ENCODE measurements around the gene MVD. TPM values are rescaled to one million over a fixed set of nuclear protein-coding genes. Genes with fewer than 3 reads are reported as not detected.
A peak's percentile ranks its signal among the peaks of the same experiment; 100 is the strongest.

Gene MVD
- total and polyA plus RNA-seq, 4 experiments from 2014 or later = 15.6 to 57.0 (median 35.9) TPM

DNA sequence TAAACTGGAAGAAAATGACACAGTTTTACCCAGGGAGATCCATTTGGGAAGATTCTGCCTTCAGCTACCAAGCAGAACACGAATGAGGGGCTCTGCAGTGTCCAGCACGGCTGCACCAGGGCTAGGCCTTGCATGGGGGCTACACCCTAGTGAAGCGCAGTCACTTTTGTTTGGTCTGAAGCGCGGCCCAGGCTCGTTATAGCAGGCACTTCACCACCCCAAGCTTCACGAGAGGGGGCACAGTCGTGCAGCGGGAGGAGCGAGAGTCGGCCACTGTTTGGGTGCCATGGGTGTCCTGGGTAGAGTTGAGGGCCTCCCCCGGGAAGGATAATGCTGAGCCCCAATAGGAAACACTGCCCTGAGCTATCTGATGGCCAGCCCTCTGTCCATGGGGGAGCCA is 46.2 kb downstream of the MVD start:
- Histone ChIP-seq H3K27me3 (ENCODE audit: insufficient read depth, low read length) (no peaks in the 10 kb centered on the region), H3K27ac (ENCODE audit: low read depth, low read length) (no peak overlapping the region), H3K9me3 (ENCODE audit: control insufficient read depth in 1 of 2, low read length in 2 of 2) (no peaks in the 10 kb centered on the region), H3K4me3 (ENCODE audit: low read length in 2 of 2) (no peak overlapping the region), H3K36me3 (ENCODE audit: insufficient read depth, low read length) (peaks cover 28% of the 10 kb centered on the region), H3K4me1 (ENCODE audit: insufficient read depth, low read length) (peaks cover 39% of the 10 kb centered on the region)
- Mint-ChIP-seq H3K27me3 (peaks cover 0 to 1% of the 10 kb centered on the region in 2 donors), H3K4me1 (peaks cover 21 to 55% (median 35%) of the 10 kb centered on the region in 4 donors), H3K4me3 (no peak overlapping the region), H3K27ac (peak overlapping the region; percentile 69 to 100 (median 99)), H3K9me3 (peaks cover 0 to 2% (median 0%) of the 10 kb centered on the region in 8 donors), H3K36me3 (peaks cover 14 to 56% of the 10 kb centered on the region in 2 donors)
- intact Hi-C loops (cut with micrococcal nuclease) = no loop called here
- ChIA-PET POLR2A (ENCODE audit: partially characterized antibody) (interaction anchor here (4.7 kb wide), 1 partner anchor 24 kb away, joined by 34 read pairs; the partner anchor contains the start of gene IL17C), CTCF (ENCODE audit: partially characterized antibody) (interaction anchor here (0.9 to 1.1 kb wide), 2 partner anchors 13 to 34 kb away, joined by 3 read pairs; no protein-coding TSS in a partner anchor)
- no peak for DNase-seq

DNA sequence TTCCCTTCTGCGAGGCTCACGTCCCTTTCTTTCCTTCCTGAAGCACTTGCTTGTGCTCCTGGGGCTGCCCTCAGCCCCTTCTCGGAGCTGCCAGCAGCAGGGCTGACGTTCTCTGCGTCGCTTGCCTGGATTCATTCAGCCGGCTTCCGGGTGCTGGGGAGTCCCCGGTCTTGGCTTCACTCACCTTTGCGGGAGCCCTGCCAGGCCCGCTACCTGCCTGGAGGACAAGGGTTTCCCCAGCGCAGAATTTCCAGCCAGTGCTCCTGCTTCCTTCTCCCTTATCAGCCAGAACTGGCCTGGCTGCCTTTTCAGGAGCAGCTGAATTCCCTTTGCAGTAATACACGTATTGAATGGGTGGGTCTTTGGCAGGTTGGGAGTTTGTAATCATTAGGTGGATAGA is 46.6 kb downstream of the MVD start:
- peaks cover 13 to 57% of the 10 kb centered on the region in 2 donors for H3K36me3 Mint-ChIP-seq
- ChIA-PET CTCF (ENCODE audit: partially characterized antibody) (no interaction called here), POLR2A (ENCODE audit: partially characterized antibody) (interaction anchor here (4.7 kb wide), 1 partner anchor 24 kb away, joined by 34 read pairs; the partner anchor contains the start of gene IL17C)
- Histone ChIP-seq H3K27me3 (ENCODE audit: insufficient read depth, low read length) (no peaks in the 10 kb centered on the region), H3K4me3 (ENCODE audit: low read length in 2 of 2) (no peak overlapping the region), H3K36me3 (ENCODE audit: insufficient read depth, low read length) (peaks cover 29% of the 10 kb centered on the region), H3K27ac (ENCODE audit: low read depth, low read length) (no peak overlapping the region), H3K4me1 (ENCODE audit: insufficient read depth, low read length) (peaks cover 36% of the 10 kb centered on the region), H3K9me3 (ENCODE audit: control insufficient read depth in 1 of 2, low read length in 2 of 2) (no peaks in the 10 kb centered on the region)
- peak overlapping the region; percentile 68 to 100 (median 99) for H3K27ac Mint-ChIP-seq
- H3K4me3 Mint-ChIP-seq = no peak overlapping the region
- intact Hi-C loops (cut with micrococcal nuclease) = no loop called here
- DNase-seq = no peak
- peaks cover 21 to 53% (median 35%) of the 10 kb centered on the region in 4 donors for H3K4me1 Mint-ChIP-seq
- H3K27me3 Mint-ChIP-seq = peaks cover 0 to 1% of the 10 kb centered on the region in 2 donors
- H3K9me3 Mint-ChIP-seq = peaks cover 0 to 2% (median 0%) of the 10 kb centered on the region in 8 donors

DNA sequence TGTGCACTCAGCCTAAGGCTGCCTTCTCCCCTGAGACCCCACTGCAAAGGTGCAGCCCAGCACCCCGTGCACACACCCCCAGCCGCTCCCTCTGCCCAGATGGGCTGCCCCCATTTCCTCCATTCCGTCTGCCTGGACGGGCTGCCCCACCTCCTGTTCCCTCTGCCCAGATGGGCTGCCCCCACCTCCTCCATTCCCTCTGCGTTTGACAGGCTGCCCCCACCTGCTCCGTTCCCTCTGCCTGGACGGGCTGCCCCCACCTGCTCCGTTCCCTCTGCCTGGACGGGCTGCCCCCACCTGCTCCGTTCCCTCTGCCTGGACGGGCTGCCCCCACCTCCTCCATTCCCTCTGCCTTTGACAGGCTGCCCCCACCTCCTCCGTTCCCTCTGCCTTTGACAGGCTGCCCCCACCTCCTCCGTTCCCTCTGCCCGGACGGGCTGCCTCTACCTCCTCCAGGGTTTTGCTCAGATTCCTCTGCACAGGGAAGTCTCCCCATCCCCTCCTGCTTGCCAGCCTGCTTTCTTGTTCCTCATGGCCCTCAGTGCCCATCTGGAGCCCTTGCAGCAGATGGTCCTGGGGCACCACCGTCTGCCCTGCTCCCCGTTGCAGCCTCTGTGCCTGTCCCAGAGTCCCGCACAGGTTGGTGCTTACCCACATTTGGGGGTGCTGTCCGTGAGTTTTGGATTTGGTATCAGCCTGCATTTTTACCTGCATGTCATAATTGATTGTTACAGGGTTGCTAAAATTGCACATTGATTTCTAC is 47.9 kb downstream of the MVD start:
- DNase-seq = no peak
- Mint-ChIP-seq H3K27ac (peak overlapping the region; percentile 36 to 90 (median 69)), H3K4me1 (peaks cover 16 to 43% (median 28%) of the 10 kb centered on the region in 4 donors), H3K9me3 (peaks cover 0 to 1% (median 0%) of the 10 kb centered on the region in 8 donors), H3K27me3 (peaks cover 0 to under 1% of the 10 kb centered on the region in 2 donors), H3K4me3 (peak overlapping the region in 1 of 8 donors; percentile 68), H3K36me3 (peaks cover 18 to 61% of the 10 kb centered on the region in 2 donors)
- H3K4me3 ChIP-seq (ENCODE audit: low read length in 2 of 2) = no peak overlapping the region
- H3K27ac ChIP-seq (ENCODE audit: low read depth, low read length) = no peak overlapping the region
- ChIA-PET POLR2A (ENCODE audit: partially characterized antibody) (no interaction called here), CTCF (ENCODE audit: partially characterized antibody) (no interaction called here)
- intact Hi-C loops (cut with micrococcal nuclease) = no loop called here
- H3K27me3 ChIP-seq (ENCODE audit: insufficient read depth, low read length) = no peaks in the 10 kb centered on the region
- H3K9me3 ChIP-seq (ENCODE audit: control insufficient read depth in 1 of 2, low read length in 2 of 2) = no peaks in the 10 kb centered on the region
- peaks cover 41% of the 10 kb centered on the region for H3K36me3 ChIP-seq (ENCODE audit: insufficient read depth, low read length)
- peaks cover 24% of the 10 kb centered on the region for H3K4me1 ChIP-seq (ENCODE audit: insufficient read depth, low read length)

DNA sequence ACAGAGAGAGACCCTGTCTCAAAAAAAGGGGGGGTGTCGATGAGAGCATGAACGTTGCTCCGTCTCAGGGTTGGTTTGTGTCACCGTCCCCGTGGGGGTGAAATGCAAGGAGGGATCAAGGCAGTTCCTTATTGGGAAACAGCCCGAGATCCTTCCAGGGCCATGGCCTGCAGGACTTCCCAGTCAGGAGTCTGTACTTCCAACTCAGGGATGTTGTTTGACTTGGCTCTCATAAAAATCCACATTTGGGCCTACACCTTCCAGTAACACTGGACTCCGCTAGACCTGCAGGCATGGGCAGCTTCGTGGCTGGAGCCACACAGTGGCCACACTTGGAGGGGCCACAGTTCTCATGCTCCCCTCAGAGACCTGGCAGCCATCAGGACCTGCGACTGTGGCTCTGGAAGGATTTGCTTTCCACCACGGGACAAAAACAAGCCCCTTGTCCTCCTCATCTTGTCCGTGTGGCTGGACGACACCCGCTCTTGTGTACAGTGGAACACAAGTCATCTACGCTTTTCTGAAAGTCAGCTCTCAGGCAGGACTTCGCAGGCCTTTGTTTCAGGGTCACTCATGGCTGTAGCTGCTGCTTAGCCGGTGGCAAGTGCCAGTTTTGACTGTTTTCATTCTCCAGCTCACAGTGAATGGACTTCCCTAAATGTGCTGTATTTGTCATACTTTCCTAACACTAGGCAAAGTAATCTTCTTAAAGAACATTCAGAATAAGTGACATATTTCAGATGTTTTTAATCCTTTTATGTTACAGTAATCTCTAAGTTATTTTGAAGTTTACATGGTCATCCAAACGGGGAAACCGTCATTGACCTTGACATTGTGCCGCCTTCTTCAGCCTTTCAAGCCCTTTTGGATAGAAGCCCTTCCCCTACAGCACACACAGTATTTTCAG is 48.7 kb downstream of the MVD start:
- intact Hi-C loops (cut with micrococcal nuclease) = no loop called here
- H3K27me3 ChIP-seq (ENCODE audit: insufficient read depth, low read length) = no peaks in the 10 kb centered on the region
- no peaks in the 10 kb centered on the region for H3K27me3 Mint-ChIP-seq
- ChIA-PET CTCF (ENCODE audit: partially characterized antibody) (no interaction called here), POLR2A (ENCODE audit: partially characterized antibody) (no interaction called here)
- no peaks in the 10 kb centered on the region for H3K9me3 ChIP-seq (ENCODE audit: control insufficient read depth in 1 of 2, low read length in 2 of 2)
- H3K4me1 ChIP-seq (ENCODE audit: insufficient read depth, low read length) = peaks cover 16% of the 10 kb centered on the region
- peaks cover 10 to 35% (median 21%) of the 10 kb centered on the region in 4 donors for H3K4me1 Mint-ChIP-seq
- H3K27ac ChIP-seq (ENCODE audit: low read depth, low read length) = no peak overlapping the region
- DNase-seq = no peak
- peaks cover 16 to 60% of the 10 kb centered on the region in 2 donors for H3K36me3 Mint-ChIP-seq
- H3K4me3 Mint-ChIP-seq = no peak overlapping the region
- H3K9me3 Mint-ChIP-seq = no peaks in the 10 kb centered on the region
- peaks cover 49% of the 10 kb centered on the region for H3K36me3 ChIP-seq (ENCODE audit: insufficient read depth, low read length)
- H3K27ac Mint-ChIP-seq = peak overlapping the region in 6 of 7 donors; percentile 21 to 85 (median 70)
- H3K4me3 ChIP-seq (ENCODE audit: low read length in 2 of 2) = no peak overlapping the region

DNA sequence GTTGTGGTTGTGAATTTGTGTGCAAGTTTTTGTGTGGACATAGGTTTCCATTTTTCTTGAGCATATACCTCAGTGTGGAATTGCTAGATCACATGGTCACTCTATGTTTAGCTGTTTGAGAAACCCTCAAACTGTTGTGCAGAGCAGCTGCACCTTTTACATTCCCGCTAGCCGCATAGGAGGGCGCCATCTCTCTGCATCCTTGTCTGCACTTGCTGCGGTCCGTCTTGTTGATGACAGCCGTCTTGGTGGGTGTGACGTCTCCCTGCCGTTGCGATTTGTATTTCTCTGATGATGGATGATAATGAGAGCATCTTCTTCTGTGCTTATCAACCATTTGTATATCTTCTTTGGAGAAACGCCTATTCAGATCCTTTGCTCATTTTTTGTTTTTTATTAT is 49.6 kb downstream of the MVD start:
- intact Hi-C loops (cut with micrococcal nuclease) = no loop called here
- peaks cover 7 to 30% (median 15%) of the 10 kb centered on the region in 4 donors for H3K4me1 Mint-ChIP-seq
- peaks cover 0 to 2% (median 0%) of the 10 kb centered on the region in 8 donors for H3K9me3 Mint-ChIP-seq
- ChIA-PET POLR2A (ENCODE audit: partially characterized antibody) (no interaction called here), CTCF (ENCODE audit: partially characterized antibody) (no interaction called here)
- DNase-seq = no peak
- H3K36me3 Mint-ChIP-seq = peaks cover 20 to 66% of the 10 kb centered on the region in 2 donors
- peaks cover 52% of the 10 kb centered on the region for H3K36me3 ChIP-seq (ENCODE audit: insufficient read depth, low read length)
- no peak overlapping the region for H3K27ac ChIP-seq (ENCODE audit: low read depth, low read length)
- H3K27me3 Mint-ChIP-seq = no peaks in the 10 kb centered on the region
- peaks cover 7% of the 10 kb centered on the region for H3K4me1 ChIP-seq (ENCODE audit: insufficient read depth, low read length)
- no peak overlapping the region for H3K4me3 ChIP-seq (ENCODE audit: low read length in 2 of 2)
- no peaks in the 10 kb centered on the region for H3K27me3 ChIP-seq (ENCODE audit: insufficient read depth, low read length)
- peak overlapping the region in 5 of 7 donors; percentile 30 to 82 (median 44) for H3K27ac Mint-ChIP-seq
- H3K4me3 Mint-ChIP-seq = no peak overlapping the region
- no peaks in the 10 kb centered on the region for H3K9me3 ChIP-seq (ENCODE audit: control insufficient read depth in 1 of 2, low read length in 2 of 2)

DNA sequence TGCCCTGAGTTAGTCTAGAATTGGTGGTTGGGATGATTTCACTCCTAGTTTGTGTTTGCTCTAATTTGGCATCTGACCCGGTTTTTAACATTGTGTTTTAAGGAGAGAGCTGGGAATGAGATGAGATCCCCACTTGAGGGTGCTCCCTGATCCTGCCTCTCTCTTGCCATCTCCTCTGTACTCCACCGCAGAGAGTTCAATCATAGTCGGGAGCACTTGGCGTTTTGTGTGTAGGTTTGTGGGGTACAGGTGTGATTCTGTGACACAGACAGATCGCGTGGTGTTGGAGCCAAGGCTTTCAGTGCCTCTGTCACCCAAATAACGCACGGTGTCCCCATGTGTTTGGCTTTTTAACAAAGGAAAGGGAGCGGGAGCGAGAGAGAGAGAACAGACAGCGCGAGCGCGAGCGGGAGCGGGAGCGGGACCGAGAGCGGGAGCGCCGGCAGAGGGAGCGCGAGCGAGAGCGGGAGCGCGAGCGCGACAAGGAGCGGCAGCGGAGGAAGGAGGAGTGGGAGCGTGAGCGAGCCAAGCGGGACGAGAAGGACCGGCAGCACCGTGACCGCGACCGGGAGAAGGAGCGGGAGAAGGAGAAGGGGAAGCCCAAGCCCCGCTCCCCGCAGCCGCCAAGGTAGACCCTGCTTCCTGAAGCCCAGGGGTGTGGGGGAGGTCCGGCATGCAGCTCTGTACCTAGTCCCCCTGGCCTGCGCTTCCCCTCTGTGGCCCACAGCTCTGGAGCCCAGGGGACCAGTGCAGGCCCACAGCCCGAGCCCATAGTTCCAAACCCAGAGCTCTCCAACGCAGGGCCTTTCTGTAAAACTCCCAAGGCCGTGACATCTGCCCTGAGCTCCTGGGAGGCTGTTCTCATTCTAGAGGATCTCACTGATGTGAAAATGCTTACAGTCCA is 51.7 kb downstream of the MVD start:
- no peak for DNase-seq
- H3K36me3 ChIP-seq (ENCODE audit: insufficient read depth, low read length) = peaks cover 59% of the 10 kb centered on the region
- no peaks in the 10 kb centered on the region for H3K27me3 ChIP-seq (ENCODE audit: insufficient read depth, low read length)
- Mint-ChIP-seq H3K27ac (peak overlapping the region in 4 of 7 donors; percentile 4 to 81 (median 56)), H3K27me3 (no peaks in the 10 kb centered on the region), H3K9me3 (peaks cover 0 to 2% (median 0%) of the 10 kb centered on the region in 8 donors), H3K36me3 (peaks cover 29 to 69% of the 10 kb centered on the region in 2 donors), H3K4me1 (peaks cover 6 to 17% (median 9%) of the 10 kb centered on the region in 4 donors), H3K4me3 (no peak overlapping the region)
- H3K9me3 ChIP-seq (ENCODE audit: control insufficient read depth in 1 of 2, low read length in 2 of 2) = no peaks in the 10 kb centered on the region
- H3K27ac ChIP-seq (ENCODE audit: low read depth, low read length) = no peak overlapping the region
- intact Hi-C loops (cut with micrococcal nuclease) = no loop called here
- CTCF ChIA-PET (ENCODE audit: partially characterized antibody) = interaction anchor here (1.0 kb wide), 1 partner anchor 9 kb away, joined by 3 read pairs; no protein-coding TSS in a partner anchor
- POLR2A ChIA-PET (ENCODE audit: partially characterized antibody) = no interaction called here
- H3K4me3 ChIP-seq (ENCODE audit: low read length in 2 of 2) = no peak overlapping the region
- H3K4me1 ChIP-seq (ENCODE audit: insufficient read depth, low read length) = no peaks in the 10 kb centered on the region
